Uterus (tissue), 4 donors: ENCODE results near the gene SEMA4G. TPM values are rescaled to one million over a fixed set of nuclear protein-coding genes. Genes with fewer than 3 reads are reported as not detected.

Experiments used
- DNase-seq, 2 donors: peaks; one replicate each; pipeline ENCODE4 v3.0.0-alpha.2; 2019 to 2020
- H3K27ac ChIP-seq, 2 donors: fragments of 200-600 bp; sonication (generic); 1 replicate in 1 of 2; 2 replicates in 1 of 2; pipeline ENCODE4 v1.5.1; 2016 to 2018
- H3K27me3 ChIP-seq, 2 donors: fragments of 200-600 bp; sonication (generic); one replicate each; pipeline ENCODE4 v1.5.1; 2018 to 2019; ENCODE audit warnings: control low read depth in 1 of 2
- H3K36me3 ChIP-seq, 2 donors: fragments of 200-600 bp; sonication (generic); one replicate each; pipeline ENCODE4 v1.5.1; 2019; ENCODE audit warnings: control low read depth in 1 of 2
- H3K4me1 ChIP-seq, 2 donors: fragments of 200-600 bp; sonication (generic); one replicate each; pipeline ENCODE4 v1.5.1; 2018 to 2019; ENCODE audit warnings: control low read depth in 1 of 2
- H3K4me3 ChIP-seq, 2 donors: fragments of 200-600 bp; sonication (generic); 1 replicate in 1 of 2; 2 replicates in 1 of 2; pipeline ENCODE4 v1.5.1; 2018 to 2019; ENCODE audit warnings: mild to moderate bottlenecking in 1 of 2
- H3K9me3 ChIP-seq, 2 donors: fragments of 200-600 bp; sonication (generic); one replicate each; pipeline ENCODE4 v1.5.1; 2019; ENCODE audit warnings: control low read depth in 1 of 2
- CTCF ChIP-seq, 4 experiments: fragments of 200-600 bp in 2 of 4; fragments of 450-650 bp in 2 of 4; sonication (generic) in 2 of 4; IDR thresholded peaks; one replicate each; pipeline ENCODE4 v1.5.1; 2016 to 2019; ENCODE audit warnings: antibody characterized with exemption in 4 of 4, mild to moderate bottlenecking in 2 of 4, moderate library complexity in 1 of 4
- POLR2A ChIP-seq, 2 donors: fragments of 450-650 bp; IDR thresholded peaks; one replicate each; pipeline ENCODE4 v1.6.1; 2016; ENCODE audit warnings: antibody characterized with exemption in 2 of 2, mild to moderate bottlenecking in 1 of 2, moderate library complexity in 1 of 2
- intact Hi-C: fragments of 100-400 bp; cut with DNase I; formaldehyde crosslinking; loops from one replicate; pipeline ENCODE4 v1.15.1; 2023; ENCODE audit warnings: low total_unique reads
- total RNA-seq, 4 donors: library from RNA; depleted of rRNA in 3 of 4; stranded (reverse); fragments of >200 nt in 3 of 4; gene quantifications; one replicate each; pipeline versions ENCODE4 v1.1.0 to v1.2.4, GENCODE V29; 2014 to 2023
- donor health status: DM: yes; HTN: yes; CAD: no.

The SEMA4G gene
- total RNA-seq, 4 donors from 2014 or later, result 2.6 to 10.3 (median 4.2) TPM

- Histone ChIP-seq H3K4me1 (peaks cover 0 to 11% of the 10 kb centered on the region in 2 donors), H3K4me3 (no peak overlapping the region), H3K27ac (no peak overlapping the region), H3K36me3 (no peaks in the 10 kb centered on the region), H3K27me3 (no peaks in the 10 kb centered on the region), H3K9me3 (no peaks in the 10 kb centered on the region)
- TF ChIP-seq CTCF (IDR thresholded peaks at IDR 0.05) (no peak), POLR2A (IDR thresholded peaks at IDR 0.05) (no peak)
- intact Hi-C loops, result no loop called here
- DNase-seq, result no peak
Measured at GRCh38 chr10:100965820-100966219, 3.5 kb upstream of the SEMA4G start.

DNA sequence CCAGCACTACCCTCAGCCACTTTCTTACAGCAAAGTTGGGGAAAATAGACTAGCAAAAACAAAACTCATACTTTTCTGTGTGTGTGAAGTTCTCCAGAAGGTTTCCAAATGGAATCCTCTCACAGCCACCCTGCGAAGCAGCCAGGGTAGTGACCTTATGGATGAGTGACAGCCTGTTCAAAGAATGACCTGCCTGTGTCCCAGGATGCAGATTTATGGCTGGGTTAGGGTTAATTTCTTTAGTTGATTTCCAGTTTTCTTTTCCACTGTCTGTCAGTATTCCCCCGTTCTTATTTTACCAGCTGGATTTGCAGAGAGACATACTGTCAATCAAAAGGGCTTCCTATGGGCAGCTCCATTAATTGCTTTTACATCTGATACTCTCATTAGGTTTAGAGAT is 2.4 kb upstream of the SEMA4G start:
- H3K4me3 ChIP-seq, result no peak overlapping the region
- TF ChIP-seq CTCF (IDR thresholded peaks at IDR 0.05), result no peak
- TF ChIP-seq POLR2A (IDR thresholded peaks at IDR 0.05), result no peak
- H3K27me3 ChIP-seq, result no peaks in the 10 kb centered on the region
- intact Hi-C loops, result no loop called here
- H3K9me3 ChIP-seq, result no peaks in the 10 kb centered on the region
- H3K27ac ChIP-seq, result no peak overlapping the region
- DNase-seq, result no peak
- peaks cover 0 to 11% of the 10 kb centered on the region in 2 donors for H3K4me1 ChIP-seq
- H3K36me3 ChIP-seq, result no peaks in the 10 kb centered on the region

DNA sequence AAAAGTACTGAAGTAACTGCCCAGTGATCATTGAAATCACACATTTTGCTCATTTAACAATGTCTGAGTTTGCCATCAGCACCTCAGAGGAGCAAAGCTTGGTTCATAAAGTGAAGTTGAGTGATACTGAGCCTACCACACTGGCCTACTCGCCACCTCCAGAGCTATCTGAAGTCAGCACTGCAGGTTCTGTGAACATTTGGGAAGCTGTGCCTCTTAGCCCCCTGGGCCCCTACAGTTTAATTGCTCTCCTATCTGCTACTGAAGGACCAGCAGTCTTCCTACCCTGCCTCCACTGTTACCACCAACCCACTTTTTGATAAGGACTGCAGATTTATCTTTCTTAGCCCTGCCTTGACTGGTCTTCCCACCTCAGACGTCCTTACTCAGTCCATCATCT is 2.0 kb upstream of the SEMA4G start:
- no peak for DNase-seq
- intact Hi-C loops, result no loop called here
- no peak for TF ChIP-seq POLR2A (IDR thresholded peaks at IDR 0.05)
- no peak for TF ChIP-seq CTCF (IDR thresholded peaks at IDR 0.05)

DNA sequence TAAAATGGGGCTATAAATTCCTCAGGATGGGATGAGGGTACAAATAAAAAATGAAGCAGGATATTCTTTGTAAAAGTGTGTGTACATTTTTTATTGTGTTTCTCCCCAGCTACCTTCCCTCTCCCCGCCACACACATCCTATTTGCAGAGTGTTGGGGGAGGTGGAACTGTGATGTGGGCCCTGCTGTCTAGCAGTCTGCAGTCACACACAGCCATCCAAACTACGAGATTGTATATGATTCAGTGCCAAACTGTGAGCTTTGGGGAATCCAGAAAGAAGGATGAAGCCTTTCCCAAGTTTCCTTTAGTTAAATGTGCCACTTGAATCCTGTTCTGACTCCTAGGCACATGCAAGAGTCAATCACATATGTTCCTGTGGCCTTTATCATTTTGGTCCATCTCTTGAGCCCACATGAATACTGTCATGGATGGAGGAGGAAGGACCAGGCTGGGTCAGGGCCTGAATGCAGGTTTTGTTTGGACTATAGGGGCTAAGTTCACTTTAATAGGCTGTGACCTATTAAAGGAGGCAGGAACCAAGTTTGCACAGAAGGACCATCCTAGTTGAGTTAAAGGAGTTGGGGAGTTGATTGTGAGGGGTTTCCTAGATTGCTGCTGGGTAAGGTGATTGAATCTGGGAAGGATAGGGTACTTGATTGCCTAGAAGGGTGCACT is 1.1 kb upstream of the SEMA4G start:
- Histone ChIP-seq H3K27me3 (no peaks in the 10 kb centered on the region), H3K27ac (no peak overlapping the region), H3K4me1 (peaks cover 0 to 11% of the 10 kb centered on the region in 2 donors), H3K9me3 (no peaks in the 10 kb centered on the region), H3K36me3 (no peaks in the 10 kb centered on the region), H3K4me3 (no peak overlapping the region)
- intact Hi-C loops, result no loop called here
- TF ChIP-seq CTCF (IDR thresholded peaks at IDR 0.05), result no peak
- TF ChIP-seq POLR2A (IDR thresholded peaks at IDR 0.05), result no peak
- DNase-seq, result no peak

More for the DNA sequence above, 2.0 kb upstream of the SEMA4G start:
- H3K27ac ChIP-seq, result no peak overlapping the region
- no peaks in the 10 kb centered on the region for H3K27me3 ChIP-seq
- H3K36me3 ChIP-seq, result no peaks in the 10 kb centered on the region
- no peaks in the 10 kb centered on the region for H3K9me3 ChIP-seq
- no peak overlapping the region for H3K4me3 ChIP-seq
- peaks cover 0 to 11% of the 10 kb centered on the region in 2 donors for H3K4me1 ChIP-seq

DNA sequence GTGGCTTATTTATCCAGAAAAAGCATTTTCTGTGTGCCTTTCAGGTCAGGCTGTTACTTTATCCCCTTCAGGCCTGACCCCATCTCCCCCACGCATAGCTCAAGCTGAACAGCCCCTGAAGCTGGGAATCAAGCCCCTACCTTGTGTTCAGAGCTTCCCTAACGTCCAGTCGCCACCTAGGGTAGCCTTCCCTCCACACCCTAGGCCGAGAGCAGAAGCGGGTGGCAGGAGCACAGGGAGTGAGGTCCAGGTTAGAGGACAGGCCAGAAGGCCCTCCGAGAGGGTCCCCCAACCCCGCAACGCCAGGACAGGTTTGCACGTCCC is 479 bp upstream of the SEMA4G start:
- no peaks in the 10 kb centered on the region for H3K9me3 ChIP-seq
- no peak for DNase-seq
- H3K36me3 ChIP-seq, result no peaks in the 10 kb centered on the region
- TF ChIP-seq CTCF (IDR thresholded peaks at IDR 0.05), result no peak
- TF ChIP-seq POLR2A (IDR thresholded peaks at IDR 0.05), result no peak
- no peaks in the 10 kb centered on the region for H3K27me3 ChIP-seq
- peaks cover 0 to 11% of the 10 kb centered on the region in 2 donors for H3K4me1 ChIP-seq
- intact Hi-C loops, result no loop called here
- no peak overlapping the region for H3K27ac ChIP-seq
- peak overlapping the region; percentile 47 to 52 for H3K4me3 ChIP-seq
